ENCODE results near the gene SMARCC1. TPM values are rescaled to one million over a fixed set of nuclear protein-coding genes. Genes with fewer than 3 reads are reported as not detected.
A peak's percentile ranks its signal among the peaks of the same experiment; 100 is the strongest.

SMARCC1 gene
- total RNA-seq, 1 donor from 2014 or later, result 41.5 TPM

- DNase-seq (ENCODE audit: low read depth), result no peak
Measured at GRCh38 chr3:47705391-47705790, 76.3 kb downstream of the SMARCC1 start.

DNA sequence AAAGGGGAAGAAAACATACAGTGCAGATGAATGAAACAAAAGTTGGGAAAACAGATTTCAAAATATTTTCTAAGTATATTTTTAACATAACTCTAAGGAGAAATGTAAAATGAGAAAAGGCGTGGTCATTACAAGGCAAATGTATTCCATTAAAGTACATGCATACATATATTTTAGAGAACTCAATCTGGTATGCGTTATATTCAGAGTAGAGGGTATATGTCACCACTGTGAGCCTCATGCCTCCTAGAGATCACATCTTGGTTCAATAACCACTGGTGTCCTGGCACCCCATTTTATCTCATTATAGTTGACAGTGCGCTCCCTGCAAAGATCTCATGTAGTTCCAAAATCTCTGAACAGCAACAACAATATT, 77.5 kb downstream of the SMARCC1 start:
- no peak for DNase-seq (ENCODE audit: low read depth)

DNA sequence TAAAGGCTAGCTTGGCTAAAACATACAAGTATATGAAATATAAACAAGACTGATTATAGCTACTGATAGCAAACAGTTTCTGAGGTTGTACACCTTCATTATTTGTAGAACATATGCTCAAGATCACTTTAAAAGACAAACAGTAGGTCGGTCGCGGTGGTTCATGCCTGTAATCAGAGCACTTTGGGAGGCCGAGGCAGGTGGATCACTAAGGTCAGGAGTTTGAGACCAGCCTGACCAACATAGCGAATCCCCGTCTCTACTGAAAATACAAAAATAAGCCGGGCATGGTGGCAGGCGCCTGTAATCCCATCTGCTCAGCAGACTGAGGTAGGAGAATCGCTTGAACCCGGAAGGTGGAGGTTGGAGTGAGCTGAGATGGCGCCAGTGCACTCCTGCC, 80.3 kb downstream of the SMARCC1 start:
- no peak for DNase-seq (ENCODE audit: low read depth)

GRCh38 chr3:47692158-47692557, 89.5 kb downstream of the SMARCC1 start:
- DNase-seq (ENCODE audit: low read depth), result no peak

GRCh38 chr3:47688488-47688887, 93.2 kb downstream of the SMARCC1 start:
- no peak for DNase-seq (ENCODE audit: low read depth)

DNA sequence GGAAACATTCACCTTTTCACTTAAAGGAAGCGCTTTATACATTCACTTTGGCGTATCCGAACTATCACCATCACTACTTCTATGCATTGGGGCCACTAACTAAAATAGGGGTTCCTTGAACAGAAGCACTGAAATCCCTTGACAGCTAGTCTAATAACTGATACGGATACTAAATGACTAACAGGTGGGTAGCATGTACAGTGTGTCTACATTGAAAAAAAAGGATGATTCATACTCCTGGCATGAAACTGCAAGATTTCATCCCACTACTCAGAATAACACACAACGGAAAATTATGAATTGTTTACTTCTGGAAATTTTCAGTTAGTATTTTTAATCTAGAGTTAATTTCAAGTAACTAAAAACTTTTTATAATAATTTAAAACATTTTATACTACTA, 96.7 kb downstream of the SMARCC1 start:
- peak; percentile 19 for DNase-seq (ENCODE audit: low read depth)

DNA sequence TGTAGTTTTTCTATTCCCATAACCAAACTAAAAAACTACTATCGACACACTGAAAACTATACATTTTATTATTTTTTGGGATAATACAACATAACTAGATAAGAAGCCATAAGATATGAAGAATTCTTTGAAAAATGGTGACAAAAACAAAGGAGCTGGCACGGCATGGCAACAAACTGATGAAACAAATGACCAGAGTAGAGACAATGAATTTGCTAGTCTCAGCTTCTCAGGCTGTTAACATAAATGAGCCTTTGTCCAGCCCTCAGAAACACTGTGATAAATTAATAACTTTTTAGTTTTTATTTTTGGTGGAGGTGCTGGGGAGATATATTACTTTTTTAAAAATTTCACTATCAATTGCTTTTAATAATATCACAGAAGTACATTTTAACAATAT, 100.7 kb downstream of the SMARCC1 start:
- no peak for DNase-seq (ENCODE audit: low read depth)

- no peak for DNase-seq (ENCODE audit: low read depth)
Measured at GRCh38 chr3:47678446-47679338, 103.0 kb downstream of the SMARCC1 start.

GRCh38 chr3:47669026-47669749, 112.5 kb downstream of the SMARCC1 start:
- DNase-seq (ENCODE audit: low read depth), result no peak

DNA sequence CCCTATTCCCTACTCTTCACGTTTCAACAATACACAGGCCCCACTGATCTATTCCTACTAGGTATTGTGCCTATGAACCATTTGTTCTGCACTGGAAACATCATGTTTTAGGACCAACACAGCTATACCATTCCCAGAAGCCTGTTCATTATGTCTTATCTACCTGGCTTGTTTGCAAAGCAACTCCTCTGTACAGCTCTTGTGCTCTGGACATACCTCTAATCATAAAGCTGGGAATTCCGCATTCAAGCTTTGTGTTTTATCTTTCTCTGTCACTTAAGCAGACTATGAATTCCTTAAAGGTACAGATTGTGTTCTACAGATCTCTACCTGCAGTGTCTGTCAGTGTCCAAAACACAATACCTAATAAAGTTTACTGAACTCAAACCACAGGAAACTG, 115.6 kb downstream of the SMARCC1 start:
- DNase-seq (ENCODE audit: low read depth), result no peak

DNA sequence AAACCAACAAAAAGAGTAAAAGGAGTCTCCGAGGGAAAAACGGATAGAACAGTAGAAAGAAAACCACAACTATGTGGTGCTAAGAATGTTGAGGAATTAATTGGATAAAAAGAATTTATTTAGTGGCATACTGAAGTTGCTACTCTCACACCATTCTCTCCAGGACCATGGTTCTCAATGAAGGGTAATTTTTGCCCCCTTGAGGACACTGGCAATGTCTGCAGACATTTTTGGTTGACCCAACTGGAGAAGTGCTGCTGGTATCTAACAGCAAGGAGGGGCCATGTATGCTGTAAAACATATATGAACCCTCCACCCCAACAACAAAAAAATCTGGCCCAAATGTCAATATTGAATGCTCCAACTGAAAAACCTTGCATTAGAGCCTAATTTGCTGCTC, 117.2 kb downstream of the SMARCC1 start:
- peak; percentile 60 for DNase-seq (ENCODE audit: low read depth)

- no peak for DNase-seq (ENCODE audit: low read depth)
Measured at GRCh38 chr3:47663630-47664240, 118.0 kb downstream of the SMARCC1 start.

DNA sequence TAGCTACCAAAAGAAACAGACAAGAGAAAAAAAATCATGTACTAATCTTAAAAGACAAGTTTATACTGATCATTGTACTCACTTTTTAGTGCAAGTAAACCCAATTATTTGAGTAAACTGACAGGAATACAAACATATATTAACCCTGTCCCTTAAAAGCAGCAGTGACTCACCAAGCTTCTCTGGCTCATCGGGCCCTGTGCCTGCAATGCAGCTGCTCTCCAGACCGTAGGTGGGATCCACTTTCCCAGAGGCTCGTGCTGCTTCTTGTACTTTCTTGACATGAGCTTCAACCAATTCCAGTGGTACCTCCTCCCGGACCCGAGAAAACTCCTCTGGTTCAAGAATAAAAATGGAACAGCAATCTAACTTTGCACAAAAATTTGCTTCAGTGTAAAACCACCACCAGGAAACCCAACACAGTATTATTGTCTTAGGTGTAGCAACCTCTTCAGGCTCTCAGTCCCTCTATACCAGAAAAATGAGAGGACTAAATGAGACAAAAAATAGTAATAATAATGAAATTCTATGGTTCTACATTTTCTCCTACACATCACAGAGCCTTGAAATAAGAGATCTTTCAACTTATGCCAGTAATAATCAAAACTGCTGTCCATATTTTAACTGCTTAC, 120.5 kb downstream of the SMARCC1 start:
- DNase-seq (ENCODE audit: low read depth), result peak; percentile 85

GRCh38 chr3:47658444-47658843, 123.2 kb downstream of the SMARCC1 start:
- no peak for DNase-seq (ENCODE audit: low read depth)

- DNase-seq (ENCODE audit: low read depth), result peak; percentile 49
Measured at GRCh38 chr3:47652142-47652541, 129.6 kb downstream of the SMARCC1 start.

- DNase-seq (ENCODE audit: low read depth), result no peak
Measured at GRCh38 chr3:47650294-47650693, 131.4 kb downstream of the SMARCC1 start.

DNA sequence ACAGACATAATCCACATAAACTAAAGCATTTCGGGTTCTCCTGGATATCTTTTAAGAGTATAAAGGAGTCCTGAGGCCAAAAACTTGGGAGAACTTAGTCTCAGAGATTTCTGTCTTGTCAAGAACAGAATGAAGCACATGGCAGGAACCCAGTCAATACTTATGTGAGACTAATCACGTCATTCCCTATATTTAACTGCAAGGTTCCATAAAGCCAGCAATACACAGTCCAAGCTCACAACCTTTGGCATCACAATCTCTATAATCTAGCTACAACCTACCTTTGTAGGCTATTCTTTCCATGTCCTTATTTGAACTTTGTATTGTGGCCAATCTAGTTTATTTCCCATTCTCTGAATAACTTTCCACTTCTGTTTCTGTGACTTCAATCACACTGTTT, 134.1 kb downstream of the SMARCC1 start:
- no peak for DNase-seq (ENCODE audit: low read depth)

DNA sequence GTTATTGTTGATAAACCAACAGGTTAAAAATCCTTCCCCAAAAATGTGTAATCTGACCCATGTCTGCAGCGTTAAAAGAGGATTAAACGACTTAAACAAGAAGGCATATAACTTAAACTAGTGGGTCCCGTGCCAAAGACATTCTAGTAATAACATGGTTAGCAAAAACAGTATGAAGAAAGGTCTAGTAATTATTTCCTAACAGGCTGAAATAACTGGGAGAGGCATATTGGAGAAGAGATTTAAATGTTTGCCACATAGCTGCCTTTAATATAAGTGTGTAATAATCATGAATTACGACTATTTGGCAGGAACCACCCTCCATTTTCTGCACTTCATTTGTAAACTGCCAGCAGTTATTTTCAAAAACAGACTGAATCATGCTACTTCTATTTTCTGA, 135.3 kb downstream of the SMARCC1 start:
- no peak for DNase-seq (ENCODE audit: low read depth)

GRCh38 chr3:47645551-47645950, 136.1 kb downstream of the SMARCC1 start:
- DNase-seq (ENCODE audit: low read depth), result no peak

GRCh38 chr3:47643092-47643491, 138.6 kb downstream of the SMARCC1 start:
- no peak for DNase-seq (ENCODE audit: low read depth)

DNA sequence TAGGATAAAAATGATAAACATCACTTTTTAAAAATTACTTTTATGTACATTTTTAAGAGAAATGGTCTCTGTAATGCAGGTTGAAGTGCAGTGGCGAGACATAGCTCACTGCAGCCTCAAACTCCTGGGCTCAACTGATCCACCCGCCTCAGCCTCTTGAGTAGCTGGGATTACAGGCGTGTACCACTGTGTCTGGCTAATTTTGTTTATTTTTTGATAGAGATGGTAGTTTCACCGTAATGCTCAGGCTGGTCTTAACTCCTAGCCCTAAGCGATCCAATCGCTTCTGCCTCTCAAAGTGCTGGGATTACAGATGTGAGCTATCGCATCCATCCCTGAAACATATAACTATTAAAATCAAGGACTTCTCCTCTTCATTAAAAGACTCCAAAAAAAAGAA, 140.0 kb downstream of the SMARCC1 start:
- DNase-seq (ENCODE audit: low read depth), result no peak

DNA sequence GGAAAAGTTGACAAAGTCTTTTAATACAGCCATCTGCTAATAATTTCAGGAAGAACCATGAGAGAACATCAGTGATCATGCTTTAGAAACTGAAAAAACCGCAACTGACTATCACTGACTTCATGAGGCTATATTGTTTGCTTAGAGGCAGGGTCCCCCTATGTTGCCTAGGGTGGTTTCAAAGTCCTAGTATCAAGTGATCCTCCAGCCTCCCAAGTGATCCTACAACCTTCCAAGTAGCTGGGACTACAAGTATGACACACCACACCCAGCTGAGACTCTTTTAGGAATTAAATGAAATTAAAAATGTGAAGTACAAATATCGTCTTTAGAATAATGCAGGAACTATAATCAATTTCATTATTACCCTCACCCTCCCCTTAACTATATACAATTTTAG, 144.8 kb downstream of the SMARCC1 start:
- DNase-seq (ENCODE audit: low read depth), result no peak
